Measurements from ENCODE around the gene DCST1.

DNA sequence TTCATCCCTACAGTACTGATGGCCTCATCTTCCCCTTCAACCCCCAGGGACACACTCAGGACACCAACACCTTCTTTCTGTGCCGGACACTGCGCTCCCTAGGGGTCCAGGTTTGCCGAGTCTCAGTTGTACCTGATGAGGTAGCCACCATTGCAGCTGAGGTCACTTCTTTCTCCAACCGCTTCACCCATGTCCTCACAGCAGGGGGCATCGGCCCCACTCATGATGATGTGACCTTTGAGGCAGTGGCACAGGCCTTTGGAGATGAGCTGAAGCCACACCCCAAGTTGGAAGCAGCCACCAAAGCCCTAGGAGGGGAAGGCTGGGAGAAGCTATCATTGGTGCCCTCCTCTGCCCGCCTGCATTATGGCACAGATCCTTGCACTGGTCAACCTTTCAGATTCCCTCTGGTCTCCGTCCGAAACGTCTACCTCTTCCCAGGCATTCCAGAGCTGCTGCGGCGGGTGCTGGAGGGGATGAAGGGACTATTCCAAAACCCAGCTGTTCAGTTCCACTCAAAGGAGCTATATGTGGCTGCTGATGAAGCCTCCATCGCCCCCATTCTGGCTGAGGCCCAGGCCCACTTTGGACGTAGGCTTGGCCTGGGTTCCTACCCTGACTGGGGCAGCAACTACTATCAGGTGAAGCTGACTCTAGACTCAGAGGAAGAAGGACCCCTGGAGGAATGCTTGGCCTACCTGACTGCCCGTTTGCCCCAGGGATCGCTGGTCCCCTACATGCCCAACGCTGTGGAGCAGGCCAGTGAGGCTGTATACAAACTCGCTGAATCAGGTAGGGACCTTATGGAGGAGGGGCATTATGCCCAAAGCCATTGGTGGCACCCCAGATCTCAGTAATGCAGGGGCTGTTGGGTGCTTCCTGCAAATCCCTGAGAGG, 45.3 kb upstream of the DCST1 start:
- TF ChIP-seq, protein P1, sequence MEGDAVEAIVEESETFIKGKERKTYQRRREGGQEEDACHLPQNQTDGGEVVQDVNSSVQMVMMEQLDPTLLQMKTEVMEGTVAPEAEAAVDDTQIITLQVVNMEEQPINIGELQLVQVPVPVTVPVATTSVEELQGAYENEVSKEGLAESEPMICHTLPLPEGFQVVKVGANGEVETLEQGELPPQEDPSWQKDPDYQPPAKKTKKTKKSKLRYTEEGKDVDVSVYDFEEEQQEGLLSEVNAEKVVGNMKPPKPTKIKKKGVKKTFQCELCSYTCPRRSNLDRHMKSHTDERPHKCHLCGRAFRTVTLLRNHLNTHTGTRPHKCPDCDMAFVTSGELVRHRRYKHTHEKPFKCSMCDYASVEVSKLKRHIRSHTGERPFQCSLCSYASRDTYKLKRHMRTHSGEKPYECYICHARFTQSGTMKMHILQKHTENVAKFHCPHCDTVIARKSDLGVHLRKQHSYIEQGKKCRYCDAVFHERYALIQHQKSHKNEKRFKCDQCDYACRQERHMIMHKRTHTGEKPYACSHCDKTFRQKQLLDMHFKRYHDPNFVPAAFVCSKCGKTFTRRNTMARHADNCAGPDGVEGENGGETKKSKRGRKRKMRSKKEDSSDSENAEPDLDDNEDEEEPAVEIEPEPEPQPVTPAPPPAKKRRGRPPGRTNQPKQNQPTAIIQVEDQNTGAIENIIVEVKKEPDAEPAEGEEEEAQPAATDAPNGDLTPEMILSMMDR (conservative IDR thresholded peaks at IDR 0.05; ENCODE audit: low read depth, low read length): peak; percentile 47; the same call in 1 of the 2 replicates
- no peak for TF ChIP-seq EZH2 (IDR thresholded peaks at IDR 0.05; ENCODE audit: low read length, unreplicated experiment)
